ENCODE results near the gene APOA4.

- TF ChIP-seq CTCF (IDR thresholded peaks at IDR 0.05; ENCODE audit: borderline replicate concordance, extremely low read depth, low read length, poor library complexity, severe bottlenecking) (no peak), EZH2 (IDR thresholded peaks at IDR 0.05; ENCODE audit: borderline replicate concordance, low read depth, low read length, severe bottlenecking) (no peak)
Measured at GRCh38 chr11:116849060-116849459, 26.0 kb upstream of the APOA4 start.

All from DND-41 (cell line).